GM18526 (cell line): ENCODE results near the gene KREMEN1.

Experiments
- POLR2A ChIP-seq: IDR thresholded peaks from 3 replicates; pipeline ENCODE4 v1.6.1; 2011; ENCODE audit not compliant: insufficient read length; ENCODE audit errors: extremely low read depth

KREMEN1 gene

DNA sequence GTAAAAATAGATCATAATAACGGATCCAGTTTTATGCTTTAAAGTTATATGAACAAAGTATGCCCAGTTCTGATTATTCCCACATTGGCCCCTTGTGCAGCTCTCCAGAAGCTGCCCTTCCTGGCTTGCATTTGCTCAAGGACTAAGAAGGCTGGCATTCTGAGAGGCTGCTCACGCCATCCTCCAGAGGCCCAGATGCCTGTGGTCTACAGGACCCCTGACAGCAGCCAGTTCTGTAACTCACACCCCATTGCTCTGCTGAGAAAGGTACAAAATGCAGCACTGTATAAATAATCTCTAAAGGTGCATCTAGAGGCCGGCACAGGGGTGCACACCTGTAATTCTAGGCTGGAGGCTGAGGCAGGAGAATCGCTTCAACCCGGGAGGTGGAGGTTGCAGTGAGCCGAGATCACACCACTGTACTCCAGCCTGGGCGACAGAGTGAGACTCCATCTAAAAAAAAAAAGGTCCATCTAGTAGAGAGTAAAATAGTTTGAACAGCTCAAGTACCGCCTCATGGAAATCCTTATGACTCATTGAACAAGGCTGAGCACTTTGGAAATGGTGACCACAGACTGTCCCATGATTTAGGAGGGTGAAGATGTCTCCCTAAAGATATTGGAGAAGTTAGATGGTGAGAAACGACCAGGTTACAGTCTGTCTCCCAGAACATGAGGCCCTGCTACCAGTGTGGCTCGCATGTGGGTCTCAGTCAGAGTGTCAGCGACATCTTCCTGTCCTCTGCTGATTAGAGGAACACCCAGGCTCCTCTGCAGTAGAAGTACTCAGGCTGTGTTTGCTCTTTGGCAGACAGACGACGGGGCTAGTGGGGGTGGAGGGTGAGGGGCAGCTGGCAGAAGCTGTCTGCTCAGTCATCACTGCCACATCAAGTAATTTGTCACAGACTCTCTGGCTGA, 56.3 kb downstream of the KREMEN1 start:
- TF ChIP-seq POLR2A: no peak

DNA sequence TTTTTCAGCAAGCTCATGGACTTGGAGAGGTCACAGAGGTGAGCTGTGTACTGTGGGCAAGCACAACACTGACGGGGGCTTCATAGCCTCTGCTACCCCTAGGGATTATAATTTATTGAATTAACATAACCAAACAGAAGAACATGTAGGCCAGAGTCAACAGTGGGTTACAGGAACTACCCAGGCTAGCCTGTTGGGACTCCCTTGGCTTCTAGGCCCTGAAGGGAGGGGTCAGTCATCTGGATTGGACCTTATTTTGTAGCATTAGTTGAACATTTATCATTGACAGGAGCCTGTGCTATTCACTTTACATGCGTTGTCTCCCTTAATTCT, 56.9 kb downstream of the KREMEN1 start:
- TF ChIP-seq POLR2A: no peak

DNA sequence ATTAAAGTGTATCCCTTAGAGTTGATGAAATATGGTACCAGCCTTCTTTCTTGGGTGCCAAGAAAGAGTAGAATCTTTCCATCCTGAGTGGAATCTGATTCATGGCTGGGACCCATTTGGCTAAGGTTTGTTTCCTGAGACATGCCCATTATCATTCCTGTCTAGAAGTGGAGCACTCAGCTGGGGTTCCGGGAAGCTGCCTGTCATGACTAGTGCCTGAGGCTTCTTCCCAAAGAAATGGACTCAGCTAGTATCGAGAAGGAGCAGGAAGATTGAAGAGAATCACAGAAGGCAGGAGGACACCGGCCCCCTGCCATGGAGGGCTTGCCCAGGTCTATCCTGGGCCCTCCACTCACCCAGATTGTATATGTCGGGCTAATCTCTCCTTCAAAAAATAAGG, 57.6 kb downstream of the KREMEN1 start:
- no peak for TF ChIP-seq POLR2A

DNA sequence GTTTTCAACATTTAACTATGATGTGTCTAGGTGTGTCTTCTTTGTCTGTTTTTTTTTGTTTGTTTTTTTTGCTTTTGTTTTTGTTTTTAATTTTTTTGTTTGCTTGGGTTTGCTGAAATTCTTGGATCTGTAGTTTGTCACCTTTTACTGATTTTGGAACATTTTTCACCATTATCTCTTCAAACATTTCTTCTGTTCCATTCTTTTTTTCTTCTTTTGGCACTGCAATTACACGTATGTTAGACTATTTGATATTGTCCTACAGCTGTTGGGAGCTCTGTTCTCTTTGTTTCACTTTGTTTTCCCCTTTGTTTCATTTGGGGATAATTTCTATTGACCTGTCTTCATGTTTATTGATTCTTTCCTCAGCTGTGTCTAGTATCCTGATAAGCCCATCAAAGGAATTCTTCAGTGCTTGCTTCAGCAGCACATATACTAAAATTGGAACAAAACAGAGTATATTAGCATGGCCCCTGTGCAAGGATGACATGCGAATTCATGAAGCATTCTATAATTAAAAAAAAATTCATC, 60.8 kb downstream of the KREMEN1 start:
- no peak for TF ChIP-seq POLR2A

DNA sequence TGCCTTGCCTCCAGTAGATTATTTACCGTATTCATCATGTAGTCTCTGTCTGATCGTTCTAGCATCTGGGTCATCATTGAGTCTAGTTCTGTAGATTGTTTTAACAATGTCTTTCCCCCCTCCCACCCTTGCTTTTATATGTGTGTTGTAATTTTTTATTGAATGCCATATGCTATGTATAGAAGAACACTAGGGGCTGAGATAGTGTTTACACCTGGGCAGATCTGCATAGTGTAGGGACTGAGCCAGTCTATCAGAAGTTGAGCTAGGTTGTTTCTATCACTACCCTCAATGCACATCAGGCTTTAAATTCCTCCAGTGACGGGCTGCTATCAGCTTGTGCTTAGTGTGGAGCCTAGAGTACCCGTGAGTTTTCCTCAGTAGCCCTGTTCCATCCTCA, 61.6 kb downstream of the KREMEN1 start:
- TF ChIP-seq POLR2A: no peak

DNA sequence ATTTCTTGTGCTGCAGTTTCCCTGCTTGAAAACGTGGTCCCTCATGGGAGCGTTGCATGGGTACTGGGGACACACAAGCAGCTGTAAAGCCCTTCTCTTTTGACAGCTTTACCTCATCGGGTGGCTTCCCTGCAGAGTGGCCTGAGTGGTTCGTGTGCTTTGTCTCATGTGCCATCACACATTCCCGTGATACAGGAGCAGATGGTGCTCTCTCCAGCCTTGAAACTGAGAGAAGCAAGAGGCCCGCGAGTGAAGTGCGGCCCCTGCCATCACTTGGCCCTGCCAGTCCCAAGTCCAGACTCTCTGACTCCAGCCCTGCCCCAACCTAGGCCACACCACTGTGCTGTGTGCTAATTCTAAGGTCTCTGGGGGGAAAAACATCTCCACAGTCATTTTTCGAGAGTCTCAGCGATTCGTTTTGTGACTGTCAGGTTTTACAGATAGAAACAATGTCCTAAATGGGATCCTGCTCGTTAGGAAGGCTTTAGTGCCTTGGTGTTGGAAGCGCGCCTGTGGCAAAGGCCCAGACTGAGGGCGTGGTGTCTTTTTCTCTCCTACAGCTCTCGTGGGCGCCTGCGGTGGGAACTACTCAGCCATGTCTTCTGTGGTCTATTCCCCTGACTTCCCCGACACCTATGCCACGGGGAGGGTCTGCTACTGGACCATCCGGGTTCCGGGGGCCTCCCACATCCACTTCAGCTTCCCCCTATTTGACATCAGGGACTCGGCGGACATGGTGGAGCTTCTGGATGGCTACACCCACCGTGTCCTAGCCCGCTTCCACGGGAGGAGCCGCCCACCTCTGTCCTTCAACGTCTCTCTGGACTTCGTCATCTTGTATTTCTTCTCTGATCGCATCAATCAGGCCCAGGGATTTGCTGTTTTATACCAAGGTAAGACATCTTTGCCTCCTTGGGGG, 64.2 kb downstream of the KREMEN1 start:
- no peak for TF ChIP-seq POLR2A

DNA sequence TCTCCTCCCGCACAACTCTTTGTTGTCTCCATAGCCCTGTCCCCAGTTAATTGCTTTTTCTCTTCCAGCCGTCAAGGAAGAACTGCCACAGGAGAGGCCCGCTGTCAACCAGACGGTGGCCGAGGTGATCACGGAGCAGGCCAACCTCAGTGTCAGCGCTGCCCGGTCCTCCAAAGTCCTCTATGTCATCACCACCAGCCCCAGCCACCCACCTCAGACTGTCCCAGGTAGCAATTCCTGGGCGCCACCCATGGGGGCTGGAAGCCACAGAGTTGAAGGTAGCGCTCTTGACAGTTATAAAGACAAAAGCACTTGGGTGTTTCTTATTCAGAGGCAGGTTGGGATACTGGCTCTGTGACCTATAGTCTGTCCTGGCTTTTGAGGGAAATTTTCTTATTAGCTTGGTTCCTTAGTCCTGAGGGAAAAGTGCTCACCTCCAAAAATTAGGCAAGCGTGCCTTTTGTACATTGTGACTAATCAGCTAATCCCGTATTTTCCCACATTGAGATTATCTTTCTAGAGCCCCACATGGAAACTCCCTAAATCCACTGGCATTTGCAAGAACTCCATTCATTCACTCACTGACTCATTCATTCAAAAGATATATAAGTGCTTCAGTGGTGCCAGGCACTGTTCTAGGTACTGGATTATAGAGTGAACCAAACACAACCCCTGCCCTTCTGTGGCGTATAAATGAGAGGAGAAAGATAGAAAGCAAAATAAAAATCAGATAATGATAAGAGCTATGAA, 65.9 kb downstream of the KREMEN1 start:
- TF ChIP-seq POLR2A: no peak

DNA sequence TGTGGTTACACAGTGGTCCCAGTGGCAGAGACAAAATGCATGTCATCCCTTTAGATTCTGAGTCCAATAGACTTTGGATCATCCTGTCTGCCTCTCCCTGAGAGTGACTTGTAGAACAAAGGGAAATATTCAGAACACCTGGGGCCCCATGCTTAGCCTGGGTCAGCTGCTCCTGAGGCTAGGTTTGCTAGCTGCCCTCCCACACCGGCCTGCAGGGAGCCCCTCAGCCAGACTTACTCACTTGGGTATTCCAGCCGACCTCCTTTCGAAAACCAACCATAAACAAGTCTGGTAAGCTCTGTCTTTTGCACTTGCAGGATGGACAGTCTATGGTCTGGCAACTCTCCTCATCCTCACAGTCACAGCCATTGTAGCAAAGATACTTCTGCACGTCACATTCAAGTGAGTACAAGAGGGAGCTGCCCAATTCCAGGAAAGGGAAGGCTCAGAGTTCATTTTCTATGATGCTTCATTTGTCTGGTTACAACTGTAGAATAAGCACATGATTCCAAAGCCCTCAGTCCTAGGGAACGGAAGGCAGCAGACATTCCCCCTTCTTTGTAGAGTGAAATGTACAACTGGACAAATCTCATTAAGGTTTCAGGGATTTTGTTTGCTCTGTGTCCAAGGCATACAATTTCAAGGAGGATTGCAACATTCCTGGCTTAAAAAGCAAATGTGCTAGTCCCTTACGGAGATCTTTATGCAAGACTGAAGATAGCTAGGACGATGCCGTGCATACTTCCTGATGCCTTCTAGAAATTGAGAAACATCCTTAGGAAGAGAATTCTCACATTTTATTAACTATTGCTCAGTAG, 67.3 kb downstream of the KREMEN1 start:
- no peak for TF ChIP-seq POLR2A

DNA sequence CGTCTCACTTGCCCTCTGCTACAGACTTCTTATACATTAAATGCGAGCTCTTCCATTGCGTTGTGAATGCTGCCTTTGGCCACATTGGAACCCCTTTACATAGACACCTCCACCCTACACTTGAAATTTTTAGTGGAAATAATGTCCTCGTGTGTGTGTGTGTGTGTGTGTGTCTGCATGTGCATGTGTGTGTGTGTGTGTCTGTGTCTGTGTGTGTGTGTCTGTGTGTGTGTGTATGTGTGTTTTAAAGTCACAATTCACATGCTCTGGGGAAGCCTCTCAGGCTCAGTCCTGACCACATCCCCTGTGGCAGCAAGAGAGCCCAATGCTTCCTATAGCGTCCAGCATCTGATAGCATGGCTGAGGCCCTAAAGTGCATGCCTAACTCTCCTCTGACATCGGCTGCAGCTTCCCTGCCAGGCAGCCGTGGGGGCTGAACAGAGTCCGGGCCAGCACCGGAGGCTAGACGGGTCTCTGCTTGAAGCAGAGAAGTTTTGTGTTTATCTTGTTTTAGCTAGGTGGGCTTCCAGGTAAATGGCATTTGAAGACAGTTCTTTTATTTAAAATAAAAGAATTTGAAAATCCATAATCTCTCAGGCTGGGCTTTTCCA, 68.3 kb downstream of the KREMEN1 start:
- no peak for TF ChIP-seq POLR2A

DNA sequence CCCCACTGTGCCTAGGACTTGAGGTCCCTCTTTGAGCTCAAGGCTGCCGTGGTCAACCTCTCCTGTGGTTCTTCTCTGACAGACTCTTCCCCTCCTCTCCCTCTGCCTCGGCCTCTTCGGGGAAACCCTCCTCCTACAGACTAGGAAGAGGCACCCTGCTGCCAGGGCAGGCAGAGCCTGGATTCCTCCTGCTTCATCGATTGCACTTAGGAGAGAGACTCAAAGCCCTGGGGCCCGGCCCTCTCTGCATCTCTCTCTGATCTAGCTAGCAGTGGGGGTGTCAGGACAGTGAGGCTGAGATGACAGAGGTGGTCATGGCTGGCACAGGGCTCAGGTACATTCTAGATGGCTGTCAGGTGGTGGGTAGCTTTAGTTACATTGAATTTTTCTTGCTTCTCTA, 69.3 kb downstream of the KREMEN1 start:
- TF ChIP-seq POLR2A: no peak

DNA sequence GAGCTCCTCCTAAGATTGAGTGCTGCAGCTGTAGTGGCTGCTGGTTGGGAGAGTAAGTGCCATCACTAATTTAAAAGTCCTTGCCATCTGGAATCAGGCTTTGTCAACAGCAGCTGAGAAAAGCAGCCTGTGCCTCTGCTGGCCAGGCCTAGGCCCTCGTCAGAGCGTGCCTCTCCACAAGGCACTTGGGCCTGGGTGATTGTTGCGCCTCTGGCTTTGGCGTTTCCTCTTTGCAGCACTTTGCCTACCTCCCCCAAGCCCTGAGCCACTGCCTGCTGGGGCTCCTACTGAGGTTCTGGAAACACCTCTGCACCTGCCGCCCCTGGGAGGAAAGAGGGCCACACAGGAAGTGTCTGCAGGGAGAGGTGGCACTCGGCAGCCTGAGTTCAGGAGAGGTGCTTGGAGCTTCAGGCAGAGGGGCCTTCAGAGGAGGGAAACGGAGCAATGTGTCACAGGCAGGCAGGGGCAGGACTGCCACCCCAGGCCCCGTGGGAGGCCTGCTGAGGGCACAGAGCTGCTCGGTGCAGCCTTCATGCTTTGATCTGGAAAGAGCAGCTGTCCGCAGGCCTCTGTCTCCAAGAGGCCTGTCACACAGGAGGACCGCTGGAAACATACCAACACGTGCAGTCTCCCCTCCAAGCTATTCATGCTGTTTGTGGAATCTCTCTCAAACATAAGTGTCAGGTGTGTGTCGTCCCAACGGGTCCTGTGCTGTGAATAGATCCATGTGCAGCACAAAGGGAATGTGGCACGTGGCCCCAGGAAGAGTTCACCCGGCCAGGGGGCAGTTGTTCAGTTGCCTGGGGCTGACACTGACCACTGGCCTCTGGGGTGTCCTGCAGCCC, 71.3 kb downstream of the KREMEN1 start:
- no peak for TF ChIP-seq POLR2A

DNA sequence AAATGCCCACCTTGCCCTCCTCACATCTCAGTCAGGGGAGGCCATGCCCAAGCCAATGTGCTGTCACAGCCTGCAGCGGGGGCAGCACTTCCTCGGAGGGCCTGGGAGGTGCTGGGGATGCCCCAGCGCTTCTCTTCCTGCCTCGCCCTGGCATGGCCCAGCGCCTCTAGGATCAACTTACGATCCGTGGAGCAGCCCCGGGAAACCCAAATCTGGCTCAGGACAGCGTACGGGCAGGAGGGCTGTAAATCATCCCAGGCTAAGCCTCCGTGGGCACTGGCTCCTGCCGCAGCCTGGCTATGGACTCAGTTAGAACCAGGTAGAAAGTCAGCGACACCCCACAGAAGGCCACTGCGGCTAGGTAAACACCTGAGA, 71.9 kb downstream of the KREMEN1 start:
- no peak for TF ChIP-seq POLR2A
